Activated naive CD4-positive, alpha-beta T cell treated with anti-CD3 and anti-CD28 coated beads for 36 hours (primary cell): ENCODE results near the gene PLP1. TPM values are rescaled to one million over a fixed set of nuclear protein-coding genes. Genes with fewer than 3 reads are reported as not detected.

Source experiments
- CTCF ChIA-PET: fragments of 350-600 bp; sonication (Branson Sonifier 250); formaldehyde crosslinking; loops from one replicate; lab custom pipeline; 2021; ENCODE audit warnings: antibody characterized with exemption; lab: Charles Lee
- DNase-seq: peaks from one replicate; pipeline ENCODE4 v3.0.0-alpha.2; 2020
- H3K27ac Mint-ChIP-seq: one replicate; pipeline ENCODE4 v1.8.0; 2021; ENCODE audit warnings: mild to moderate bottlenecking, mixed read lengths
- H3K27me3 Mint-ChIP-seq: one replicate; pipeline ENCODE4 v1.8.0; 2021; ENCODE audit warnings: low read depth, mixed read lengths
- H3K36me3 Mint-ChIP-seq: one replicate; pipeline ENCODE4 v1.8.0; 2021; ENCODE audit warnings: low read depth, mixed read lengths
- H3K4me1 Mint-ChIP-seq: one replicate; pipeline ENCODE4 v1.8.0; 2021; ENCODE audit warnings: low read depth, mixed read lengths
- H3K4me3 Mint-ChIP-seq: one replicate; pipeline ENCODE4 v1.8.0; 2021; ENCODE audit warnings: mild to moderate bottlenecking, moderate library complexity, mixed read lengths
- H3K9me3 Mint-ChIP-seq: one replicate; pipeline ENCODE4 v1.8.0; 2021; ENCODE audit warnings: mixed read lengths
- intact Hi-C: fragments of 100-400 bp; cut with micrococcal nuclease; formaldehyde crosslinking; loops from one replicate; pipeline ENCODE4 v1.15.1; 2023
- total RNA-seq, 2 experiments: library from RNA; stranded (reverse); gene quantifications; one replicate each; pipeline ENCODE4 v1.2.3, GENCODE V29; 2021

PLP1 gene
- total RNA-seq = not detected

DNA sequence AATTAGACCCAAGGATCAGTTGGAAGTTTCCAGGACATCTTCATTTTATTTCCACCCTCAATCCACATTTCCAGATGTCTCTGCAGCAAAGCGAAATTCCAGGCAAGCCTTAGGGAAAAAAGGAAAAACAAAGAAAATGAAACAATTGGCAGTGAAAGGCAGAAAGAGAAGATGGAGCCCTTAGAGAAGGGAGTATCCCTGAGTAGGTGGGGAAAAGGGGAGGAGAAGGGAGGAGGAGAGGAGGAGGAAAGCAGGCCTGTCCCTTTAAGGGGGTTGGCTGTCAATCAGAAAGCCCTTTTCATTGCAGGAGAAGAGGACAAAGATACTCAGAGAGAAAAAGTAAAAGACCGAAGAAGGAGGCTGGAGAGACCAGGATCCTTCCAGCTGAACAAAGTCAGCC, at the start of gene PLP1:
PLP1 (plus strand) TSS at position 295 of the 400 bp plus-strand sequence. CDS start 156 bp downstream, outside the sequence.
- no peaks in the 10 kb centered on the region for H3K9me3 Mint-ChIP-seq
- no peaks in the 10 kb centered on the region for H3K27me3 Mint-ChIP-seq
- no peak within 1 kb of the TSS for H3K4me3 Mint-ChIP-seq
- H3K27ac Mint-ChIP-seq = no peak within 1 kb of the TSS
- CTCF ChIA-PET = no interaction called here
- H3K4me1 Mint-ChIP-seq = no peaks in the 10 kb centered on the region
- no peak for DNase-seq
- intact Hi-C loops = no loop called here
- H3K36me3 Mint-ChIP-seq = no peaks in the 10 kb centered on the region

DNA sequence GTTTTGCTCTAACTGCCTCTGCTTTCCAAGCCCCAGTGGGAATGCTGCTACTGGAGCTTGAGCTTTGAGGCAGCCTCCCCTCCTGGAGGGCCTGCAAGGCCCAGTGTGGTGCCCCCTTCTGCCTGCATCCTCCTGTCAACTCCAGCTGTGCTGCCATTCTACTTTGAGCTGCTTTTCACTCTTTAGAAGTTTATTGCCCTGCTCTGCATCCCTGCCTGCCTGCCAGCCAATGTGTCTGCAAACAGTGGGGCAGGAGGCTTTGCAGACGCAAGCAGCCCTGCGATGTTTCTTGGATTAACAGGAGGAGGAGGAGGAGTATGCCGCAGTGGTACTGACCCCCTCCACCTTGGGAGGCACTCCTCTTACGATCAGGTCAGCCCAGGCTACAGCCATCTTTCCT, 49.5 kb upstream of the PLP1 start:
- CTCF ChIA-PET = interaction anchor here (2.0 kb wide), 1 partner anchor 15 kb away, joined by 7 read pairs; no protein-coding TSS in a partner anchor
- DNase-seq = no peak
- Mint-ChIP-seq H3K36me3 (no peaks in the 10 kb centered on the region), H3K4me3 (no peak overlapping the region), H3K27ac (no peak overlapping the region), H3K4me1 (peaks cover 6% of the 10 kb centered on the region), H3K27me3 (peaks cover 2% of the 10 kb centered on the region), H3K9me3 (no peaks in the 10 kb centered on the region)
- intact Hi-C loops = no loop called here

- peaks cover 6% of the 10 kb centered on the region for H3K4me1 Mint-ChIP-seq
- CTCF ChIA-PET = no interaction called here
- no peak overlapping the region for H3K4me3 Mint-ChIP-seq
- H3K27me3 Mint-ChIP-seq = peaks cover 3% of the 10 kb centered on the region
- no peaks in the 10 kb centered on the region for H3K36me3 Mint-ChIP-seq
- intact Hi-C loops = no loop called here
- H3K9me3 Mint-ChIP-seq = no peaks in the 10 kb centered on the region
- H3K27ac Mint-ChIP-seq = no peak overlapping the region
- DNase-seq = no peak
Measured at GRCh38 chrX:103729015-103729414, 47.6 kb upstream of the PLP1 start.

DNA sequence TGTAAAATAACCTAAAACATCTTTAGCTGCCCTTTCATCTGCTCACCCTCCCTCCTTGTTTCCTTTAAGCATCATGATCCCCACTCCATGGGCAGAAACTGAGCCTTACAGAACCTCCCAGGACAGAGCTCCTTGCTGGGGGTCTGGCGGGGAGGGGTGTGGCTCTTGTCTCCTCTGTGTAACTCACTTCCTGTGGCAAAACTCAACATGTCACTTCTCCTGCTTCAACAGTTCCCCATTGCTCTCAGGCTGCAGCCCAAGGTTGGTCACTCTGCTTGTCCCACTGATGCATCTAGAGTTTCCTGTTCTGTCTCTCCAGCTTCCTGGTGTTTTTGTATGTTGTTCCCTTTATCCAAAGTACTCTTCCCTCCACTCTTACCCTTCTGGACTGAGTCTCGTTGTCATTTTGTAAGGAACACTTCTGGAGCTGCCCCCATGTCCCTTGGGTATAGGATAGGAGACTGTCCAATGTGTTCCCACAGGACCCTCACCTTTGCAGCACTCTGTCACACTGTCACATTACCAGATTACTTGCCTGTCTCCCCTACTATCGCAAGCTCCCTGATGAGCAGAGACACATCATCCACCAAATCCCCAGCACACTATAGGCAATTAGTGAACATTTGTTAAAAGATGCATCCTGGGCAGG, 46.4 kb upstream of the PLP1 start:
- Mint-ChIP-seq H3K27ac (no peak overlapping the region), H3K27me3 (peaks cover 3% of the 10 kb centered on the region), H3K4me1 (peaks cover 6% of the 10 kb centered on the region), H3K9me3 (no peaks in the 10 kb centered on the region), H3K36me3 (no peaks in the 10 kb centered on the region), H3K4me3 (no peak overlapping the region)
- intact Hi-C loops = no loop called here
- CTCF ChIA-PET = interaction anchor here (0.6 to 0.9 kb wide), 2 partner anchors 20 to 240 kb away, joined by 3 read pairs; partner anchors contain the start of gene TMEM31
- DNase-seq = no peak

DNA sequence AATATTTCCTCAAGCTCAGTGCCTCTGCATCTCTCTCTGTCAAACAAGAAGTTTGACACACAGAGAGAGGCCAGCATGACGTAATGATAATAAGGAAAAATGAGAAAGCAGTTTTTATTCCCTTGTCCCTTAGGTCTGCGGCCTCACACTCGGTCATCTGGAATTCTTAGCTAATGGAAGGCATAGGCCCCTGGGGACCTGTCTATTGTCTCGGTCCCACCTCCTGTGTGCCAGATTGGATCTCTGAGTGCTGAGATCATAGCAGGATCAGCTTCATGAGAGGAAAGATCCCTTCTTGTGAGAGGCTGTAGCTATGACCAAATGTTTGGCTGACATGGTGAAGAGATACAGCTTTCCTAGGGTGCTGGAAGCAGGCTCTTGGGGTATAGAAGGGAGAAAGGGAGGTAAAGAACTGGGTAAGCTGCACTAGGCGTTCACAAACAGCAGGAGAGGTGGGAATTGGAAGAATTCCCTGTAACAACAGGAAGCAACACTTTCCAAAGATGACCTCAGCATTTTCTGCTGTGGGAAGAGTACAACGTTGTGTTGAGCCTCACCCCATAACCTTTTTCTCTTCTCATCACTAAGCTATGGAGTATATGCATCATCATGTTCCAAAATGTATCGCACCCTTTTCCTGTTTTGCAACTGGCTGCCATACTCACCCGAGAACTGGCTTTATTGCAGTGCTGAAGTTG, 45.7 kb upstream of the PLP1 start:
- Mint-ChIP-seq H3K27me3 (peaks cover 3% of the 10 kb centered on the region), H3K4me3 (no peak overlapping the region), H3K4me1 (peaks cover 6% of the 10 kb centered on the region), H3K9me3 (no peaks in the 10 kb centered on the region), H3K27ac (no peak overlapping the region), H3K36me3 (no peaks in the 10 kb centered on the region)
- CTCF ChIA-PET = no interaction called here
- DNase-seq = no peak
- intact Hi-C loops = no loop called here

GRCh38 chrX:103733017-103733416, 43.6 kb upstream of the PLP1 start:
- H3K27me3 Mint-ChIP-seq = peaks cover 3% of the 10 kb centered on the region

DNA sequence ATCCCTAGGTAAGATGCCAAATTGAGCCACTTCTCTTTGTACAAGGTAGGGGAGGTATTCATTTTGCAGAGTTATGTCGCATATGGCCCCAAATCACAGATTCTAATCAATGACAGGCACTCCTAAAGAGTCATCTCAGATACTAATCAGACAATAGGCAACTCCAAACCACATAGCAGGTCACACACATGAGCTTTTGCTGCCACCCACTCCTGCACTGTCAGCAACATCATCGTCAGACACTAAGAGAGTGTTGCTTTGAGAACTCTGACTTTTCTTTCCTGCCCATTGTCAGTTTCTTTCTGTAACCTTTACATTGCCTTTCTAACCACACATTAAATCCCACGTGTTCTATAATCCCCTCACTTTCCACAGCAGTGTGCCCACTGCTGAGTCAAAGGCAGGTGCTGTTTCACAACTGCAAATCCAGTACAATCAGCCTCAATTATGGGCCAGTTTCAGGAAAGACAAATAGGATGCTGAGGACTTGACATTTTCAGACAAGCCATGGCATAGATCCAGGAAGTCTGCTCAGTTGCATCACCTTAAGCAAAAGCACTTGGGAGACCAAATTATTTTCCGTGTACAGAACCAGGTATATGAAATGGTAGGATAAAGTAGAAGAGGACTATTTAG, 42.4 kb upstream of the PLP1 start:
- Mint-ChIP-seq H3K4me1 (peaks cover 6% of the 10 kb centered on the region), H3K27ac (no peak overlapping the region), H3K9me3 (no peaks in the 10 kb centered on the region), H3K36me3 (no peaks in the 10 kb centered on the region), H3K4me3 (no peak overlapping the region), H3K27me3 (peaks cover 3% of the 10 kb centered on the region)
- CTCF ChIA-PET = no interaction called here
- intact Hi-C loops = no loop called here
- no peak for DNase-seq

More at GRCh38 chrX:103733017-103733416, 43.6 kb upstream of the PLP1 start:
- CTCF ChIA-PET = no interaction called here
- Mint-ChIP-seq H3K9me3 (no peaks in the 10 kb centered on the region), H3K4me3 (no peak overlapping the region), H3K36me3 (no peaks in the 10 kb centered on the region), H3K27ac (no peak overlapping the region), H3K4me1 (peaks cover 6% of the 10 kb centered on the region)
- intact Hi-C loops = no loop called here
- no peak for DNase-seq

- H3K27me3 Mint-ChIP-seq = no peaks in the 10 kb centered on the region
- intact Hi-C loops = no loop called here
- CTCF ChIA-PET = no interaction called here
- DNase-seq = no peak
- H3K4me3 Mint-ChIP-seq = no peak overlapping the region
- no peaks in the 10 kb centered on the region for H3K36me3 Mint-ChIP-seq
- no peaks in the 10 kb centered on the region for H3K4me1 Mint-ChIP-seq
- H3K27ac Mint-ChIP-seq = no peak overlapping the region
- no peaks in the 10 kb centered on the region for H3K9me3 Mint-ChIP-seq
Measured at GRCh38 chrX:103737696-103738095, 38.9 kb upstream of the PLP1 start.

- no peaks in the 10 kb centered on the region for H3K36me3 Mint-ChIP-seq
- intact Hi-C loops = no loop called here
- no peaks in the 10 kb centered on the region for H3K4me1 Mint-ChIP-seq
- H3K9me3 Mint-ChIP-seq = no peaks in the 10 kb centered on the region
- CTCF ChIA-PET = interaction anchor here (0.6 kb wide), 1 partner anchor 124 kb away, joined by 3 read pairs; no protein-coding TSS in a partner anchor
- H3K27me3 Mint-ChIP-seq = no peaks in the 10 kb centered on the region
- no peak overlapping the region for H3K27ac Mint-ChIP-seq
- no peak overlapping the region for H3K4me3 Mint-ChIP-seq
- DNase-seq = no peak
Measured at GRCh38 chrX:103739421-103739820, 37.2 kb upstream of the PLP1 start.

DNA sequence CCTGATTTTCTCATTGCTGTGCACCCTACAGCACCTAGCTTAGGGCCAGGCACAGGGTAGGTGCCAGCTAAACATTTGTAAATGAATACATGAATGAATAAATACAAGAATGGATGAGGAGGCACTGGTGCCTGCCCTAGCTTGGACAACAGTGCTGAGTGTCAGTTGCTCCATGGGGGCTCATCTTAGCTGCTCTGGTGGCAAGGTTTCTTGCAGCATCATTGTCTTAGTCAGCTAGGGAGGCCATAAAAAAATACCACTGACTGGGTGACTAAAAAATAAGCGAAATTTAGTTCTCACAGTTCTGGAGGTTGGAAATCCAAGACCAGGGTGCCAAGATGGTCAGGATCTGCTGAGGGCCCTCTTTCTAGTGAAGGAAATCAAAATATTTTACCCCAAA, 34.8 kb upstream of the PLP1 start:
- Mint-ChIP-seq H3K27ac (no peak overlapping the region), H3K9me3 (no peaks in the 10 kb centered on the region), H3K27me3 (no peaks in the 10 kb centered on the region), H3K4me1 (no peaks in the 10 kb centered on the region), H3K4me3 (no peak overlapping the region), H3K36me3 (no peaks in the 10 kb centered on the region)
- CTCF ChIA-PET = no interaction called here
- intact Hi-C loops = no loop called here
- no peak for DNase-seq

- no peak overlapping the region for H3K4me3 Mint-ChIP-seq
Measured at GRCh38 chrX:103742339-103742738, 34.3 kb upstream of the PLP1 start.

DNA sequence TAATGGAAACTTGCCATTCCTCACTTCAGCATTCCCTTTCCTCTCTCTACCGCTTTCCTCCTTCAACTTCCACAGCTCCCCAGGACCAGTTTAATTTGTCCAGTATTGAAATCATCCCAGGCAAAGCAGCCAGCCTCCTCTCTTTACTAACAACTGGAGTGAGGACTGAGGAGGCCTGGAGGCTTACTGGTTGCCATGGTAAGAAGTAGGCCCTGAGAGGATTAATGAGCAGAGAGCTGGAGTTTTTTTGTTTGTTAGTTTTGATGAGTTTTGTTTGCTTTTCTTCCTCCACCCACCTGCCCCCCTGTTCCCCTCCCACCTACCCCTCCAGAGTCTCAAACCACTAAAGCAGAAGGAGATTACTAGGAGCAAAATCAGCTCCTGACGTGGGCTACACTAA, 29.5 kb upstream of the PLP1 start:
- no peak overlapping the region for H3K4me3 Mint-ChIP-seq
- H3K9me3 Mint-ChIP-seq = no peaks in the 10 kb centered on the region
- no peaks in the 10 kb centered on the region for H3K4me1 Mint-ChIP-seq
- no peak overlapping the region for H3K27ac Mint-ChIP-seq
- no peaks in the 10 kb centered on the region for H3K27me3 Mint-ChIP-seq
- CTCF ChIA-PET = no interaction called here
- DNase-seq = no peak
- intact Hi-C loops = no loop called here
- H3K36me3 Mint-ChIP-seq = no peaks in the 10 kb centered on the region

More at GRCh38 chrX:103742339-103742738, 34.3 kb upstream of the PLP1 start:
- no peaks in the 10 kb centered on the region for H3K9me3 Mint-ChIP-seq
- intact Hi-C loops = no loop called here
- no peak overlapping the region for H3K27ac Mint-ChIP-seq
- no peaks in the 10 kb centered on the region for H3K4me1 Mint-ChIP-seq
- H3K27me3 Mint-ChIP-seq = no peaks in the 10 kb centered on the region
- H3K36me3 Mint-ChIP-seq = no peaks in the 10 kb centered on the region
- CTCF ChIA-PET = no interaction called here
- DNase-seq = no peak
